Prostate gland (tissue), 2 donors: ENCODE data around the gene CYFIP1. TPM values are rescaled to one million over a fixed set of nuclear protein-coding genes. Genes with fewer than 3 reads are reported as not detected.

ENCODE experiments used
- DNase-seq: peaks from one replicate; pipeline ENCODE4 v3.0.0-alpha.2; 2019; ENCODE audit warnings: low spot score
- H3K27ac ChIP-seq, 2 donors: fragments of 200-600 bp; sonication (generic); 2 replicates each; pipeline ENCODE4 v1.5.1; 2017 to 2019
- H3K27me3 ChIP-seq: fragments of 200-600 bp; sonication (generic); replicated peaks from 2 replicates; pipeline ENCODE4 v1.5.1; 2019; ENCODE audit not compliant: insufficient read depth
- H3K36me3 ChIP-seq, 2 donors: fragments of 200-600 bp; sonication (generic); 1 replicate in 1 of 2; 2 replicates in 1 of 2; pipeline versions ENCODE4 v1.5.1 to v1.8.1; 2017 to 2019
- H3K4me1 ChIP-seq: fragments of 200-600 bp; sonication (generic); replicated peaks from 2 replicates; pipeline ENCODE4 v1.5.1; 2019
- H3K4me3 ChIP-seq, 2 donors: fragments of 200-600 bp; sonication (generic); 2 replicates each; pipeline ENCODE4 v1.5.1; 2017 to 2019
- H3K9me3 ChIP-seq: fragments of 200-600 bp; sonication (generic); 2 replicates; pipeline ENCODE4 v1.5.1; 2017
- CTCF ChIP-seq, 4 experiments: fragments of 200-600 bp in 2 of 4; fragments of 450-650 bp in 2 of 4; sonication (generic) in 2 of 4; IDR thresholded peaks; 1 replicate in 3 of 4; 2 replicates in 1 of 4; pipeline ENCODE4 v1.5.1; 2016 to 2019; ENCODE audit warnings: antibody characterized with exemption in 4 of 4, mild to moderate bottlenecking in 2 of 4, moderate library complexity in 2 of 4
- POLR2A ChIP-seq: fragments of 450-650 bp; IDR thresholded peaks from one replicate; pipeline ENCODE4 v1.6.1; 2016; ENCODE audit warnings: antibody characterized with exemption, mild to moderate bottlenecking
- POLR2AphosphoS5 ChIP-seq: sonication (generic); formaldehyde crosslinking; IDR thresholded peaks from one replicate; pipeline ENCODE4 v1.6.1; 2017; ENCODE audit warnings: antibody characterized with exemption
- WGBS: methylation state at CpG from one replicate; pipeline ENCODE4 v1.1.5; 2018; 5-methylcytosine and 5-hydroxymethylcytosine counted together
- intact Hi-C: fragments of 100-400 bp; cut with DNase I; formaldehyde crosslinking; loops from one replicate; pipeline ENCODE4 v1.14.2; 2022
- total RNA-seq, 2 donors: library from RNA; depleted of rRNA; stranded (reverse); fragments of >200 nt; gene quantifications; one replicate each; pipeline ENCODE4 v1.1.0, GENCODE V29; 2016

Gene CYFIP1
- total RNA-seq, 2 donors from 2014 or later: 97.1 to 121 TPM

GRCh38 chr15:22867886-22868285, 112.3 kb downstream of the CYFIP1 start:
- Histone ChIP-seq H3K4me1 (no peaks in the 10 kb centered on the region), H3K27me3 (no peaks in the 10 kb centered on the region), H3K36me3 (no peaks in the 10 kb centered on the region), H3K27ac (no peak overlapping the region), H3K9me3 (no peaks in the 10 kb centered on the region), H3K4me3 (no peak overlapping the region)
- DNase-seq: no peak
- intact Hi-C loops: loop anchor here (5.0 kb wide), 1 partner anchor 124 kb away; no protein-coding TSS in a partner anchor
- WGBS: 88% methylated on average over 6 of the region's 6 CpGs
- no peak for TF ChIP-seq POLR2AphosphoS5
- TF ChIP-seq CTCF (IDR thresholded peaks at IDR 0.05): no peak
- no peak for TF ChIP-seq POLR2A

- Histone ChIP-seq H3K27me3 (no peaks in the 10 kb centered on the region), H3K27ac (no peak overlapping the region), H3K4me3 (no peak overlapping the region), H3K9me3 (no peaks in the 10 kb centered on the region), H3K4me1 (peaks cover 3% of the 10 kb centered on the region), H3K36me3 (no peaks in the 10 kb centered on the region)
- intact Hi-C loops: loop anchor here (5.0 kb wide), 1 partner anchor 126 kb away; no protein-coding TSS in a partner anchor
- DNase-seq: no peak
- TF ChIP-seq POLR2AphosphoS5 (no peak), CTCF (IDR thresholded peaks at IDR 0.05) (no peak), POLR2A (no peak)
- WGBS: 86% methylated on average over 7 of the region's 7 CpGs
Observed at GRCh38 chr15:22866079-22866478, 114.1 kb downstream of the CYFIP1 start.

- DNase-seq: no peak
- intact Hi-C loops: no loop called here
- no peaks in the 10 kb centered on the region for H3K36me3 ChIP-seq
- no peaks in the 10 kb centered on the region for H3K9me3 ChIP-seq
- TF ChIP-seq CTCF (IDR thresholded peaks at IDR 0.05) (no peak), POLR2A (no peak), POLR2AphosphoS5 (no peak)
- WGBS: 91% methylated on average over 3 of the region's 3 CpGs
- no peaks in the 10 kb centered on the region for H3K27me3 ChIP-seq
- no peak overlapping the region for H3K27ac ChIP-seq
- no peak overlapping the region for H3K4me3 ChIP-seq
- peaks cover 3% of the 10 kb centered on the region for H3K4me1 ChIP-seq
Observed at GRCh38 chr15:22863356-22863755, 116.8 kb downstream of the CYFIP1 start.

GRCh38 chr15:22861161-22861560, 119.0 kb downstream of the CYFIP1 start:
- TF ChIP-seq CTCF (IDR thresholded peaks at IDR 0.05) (no peak), POLR2AphosphoS5 (no peak), POLR2A (no peak)
- H3K36me3 ChIP-seq: no peaks in the 10 kb centered on the region

GRCh38 chr15:22856659-22857058, 123.5 kb downstream of the CYFIP1 start:
- 95% methylated on average over 1 of the region's 1 CpG for WGBS
- H3K36me3 ChIP-seq: no peaks in the 10 kb centered on the region

More at GRCh38 chr15:22861161-22861560, 119.0 kb downstream of the CYFIP1 start:
- DNase-seq: no peak
- H3K9me3 ChIP-seq: no peaks in the 10 kb centered on the region
- H3K27ac ChIP-seq: no peak overlapping the region
- intact Hi-C loops: no loop called here
- H3K4me3 ChIP-seq: no peak overlapping the region
- H3K27me3 ChIP-seq: no peaks in the 10 kb centered on the region
- 57% methylated on average over 2 of the region's 2 CpGs for WGBS
- peaks cover 3% of the 10 kb centered on the region for H3K4me1 ChIP-seq

More at GRCh38 chr15:22856659-22857058, 123.5 kb downstream of the CYFIP1 start:
- no peaks in the 10 kb centered on the region for H3K27me3 ChIP-seq
- no peak for DNase-seq
- H3K4me3 ChIP-seq: no peak overlapping the region
- H3K4me1 ChIP-seq: peaks cover 2% of the 10 kb centered on the region
- no peaks in the 10 kb centered on the region for H3K9me3 ChIP-seq
- H3K27ac ChIP-seq: no peak overlapping the region
- TF ChIP-seq POLR2AphosphoS5: no peak
- no peak for TF ChIP-seq POLR2A
- no peak for TF ChIP-seq CTCF (IDR thresholded peaks at IDR 0.05)
- intact Hi-C loops: no loop called here
